SK-N-MC (cell line): ENCODE measurements around the gene GTF2IRD1.

ENCODE experiments used
- DNase-seq: peaks from one replicate; pipeline ENCODE4 v3.0.0-alpha.2; 2011; ENCODE audit warnings: low read depth, low spot score
- H3K27ac ChIP-seq: fragments of 200-600 bp; sonication (generic); 2 replicates; pipeline ENCODE4 v1.5.1; 2016; ENCODE audit warnings: mixed run types
- H3K36me3 ChIP-seq: fragments of 200-600 bp; sonication (generic); 2 replicates; pipeline ENCODE4 v1.6.1; 2017; ENCODE audit warnings: antibody characterized with exemption, low read length, mixed read lengths; ENCODE audit not compliant: insufficient read depth
- H3K4me3 ChIP-seq: fragments of 200-600 bp; sonication (generic); 2 replicates; pipeline ENCODE4 v1.5.1; 2016
- H3K9ac ChIP-seq: fragments of 200-600 bp; sonication (generic); 2 replicates; pipeline ENCODE4 v1.8.0; 2017; ENCODE audit warnings: mixed run types, mixed read lengths; ENCODE audit not compliant: insufficient read length
- H3K9me3 ChIP-seq: fragments of 200-600 bp; sonication (generic); 2 replicates; pipeline ENCODE4 v1.6.1; 2017; ENCODE audit warnings: low read depth, mild to moderate bottlenecking, antibody characterized with exemption, low read length, moderate library complexity, mixed read lengths
- EZH2 ChIP-seq: fragments of 200-600 bp; sonication (generic); IDR thresholded peaks from one replicate; pipeline ENCODE4 v1.6.1; 2017; ENCODE audit warnings: antibody characterized with exemption
- FOXP2 ChIP-seq: optimal IDR thresholded peaks from 2 replicates; pipeline ENCODE3; 2011; ENCODE audit warnings: mild to moderate bottlenecking, moderate library complexity; ENCODE audit not compliant: insufficient read depth; ENCODE audit errors: extremely low read length, control extremely low read depth
- POLR2AphosphoS5 ChIP-seq: IDR thresholded peaks from 2 replicates; pipeline ENCODE4 v1.6.1; 2012; ENCODE audit warnings: mild to moderate bottlenecking, low read depth, low read length, borderline replicate concordance

Gene GTF2IRD1

GRCh38 chr7:74585844-74586243 is 132.1 kb downstream of the GTF2IRD1 start:
- Histone ChIP-seq H3K9ac (no peak overlapping the region), H3K9me3 (no peaks in the 10 kb centered on the region), H3K27ac (no peak overlapping the region), H3K36me3 (peaks cover 10% of the 10 kb centered on the region), H3K4me3 (no peak overlapping the region)
- DNase-seq: no peak
- no peak for TF ChIP-seq POLR2AphosphoS5
- TF ChIP-seq EZH2: no peak
- TF ChIP-seq FOXP2: no peak

- Histone ChIP-seq H3K36me3 (peaks cover 14% of the 10 kb centered on the region), H3K4me3 (no peak overlapping the region), H3K9ac (no peak overlapping the region), H3K9me3 (no peaks in the 10 kb centered on the region), H3K27ac (no peak overlapping the region)
- TF ChIP-seq FOXP2 (no peak), POLR2AphosphoS5 (no peak), EZH2 (no peak)
- DNase-seq: no peak
Observed at GRCh38 chr7:74586258-74587175, 132.8 kb downstream of the GTF2IRD1 start.

GRCh38 chr7:74587435-74588126 is 133.9 kb downstream of the GTF2IRD1 start:
- no peak overlapping the region for H3K27ac ChIP-seq
- H3K9me3 ChIP-seq: no peaks in the 10 kb centered on the region
- no peak for DNase-seq
- TF ChIP-seq EZH2 (no peak), FOXP2 (no peak), POLR2AphosphoS5 (no peak)
- H3K9ac ChIP-seq: no peak overlapping the region
- no peak overlapping the region for H3K4me3 ChIP-seq
- H3K36me3 ChIP-seq: peaks cover 21% of the 10 kb centered on the region

GRCh38 chr7:74590813-74591212 is 137.1 kb downstream of the GTF2IRD1 start:
- TF ChIP-seq FOXP2: no peak
- no peak for TF ChIP-seq POLR2AphosphoS5
- Histone ChIP-seq H3K4me3 (no peak overlapping the region), H3K27ac (no peak overlapping the region), H3K9me3 (no peaks in the 10 kb centered on the region), H3K36me3 (peaks cover 40% of the 10 kb centered on the region), H3K9ac (no peak overlapping the region)
- no peak for DNase-seq

GRCh38 chr7:74598558-74598957 is 144.9 kb downstream of the GTF2IRD1 start:
- no peak for TF ChIP-seq FOXP2
- no peak for TF ChIP-seq EZH2
- peaks cover 55% of the 10 kb centered on the region for H3K36me3 ChIP-seq
- H3K4me3 ChIP-seq: no peak overlapping the region
- no peak overlapping the region for H3K9ac ChIP-seq
- no peaks in the 10 kb centered on the region for H3K9me3 ChIP-seq
- no peak overlapping the region for H3K27ac ChIP-seq
- DNase-seq: no peak

- TF ChIP-seq EZH2 (no peak), FOXP2 (no peak), POLR2AphosphoS5 (no peak)
- no peak for DNase-seq
- H3K36me3 ChIP-seq: peaks cover 54% of the 10 kb centered on the region
- H3K27ac ChIP-seq: no peak overlapping the region
- no peaks in the 10 kb centered on the region for H3K9me3 ChIP-seq
- H3K9ac ChIP-seq: no peak overlapping the region
- no peak overlapping the region for H3K4me3 ChIP-seq
Observed at GRCh38 chr7:74599244-74599643, 145.5 kb downstream of the GTF2IRD1 start.

GRCh38 chr7:74604326-74605020 is 150.8 kb downstream of the GTF2IRD1 start:
- H3K4me3 ChIP-seq: no peak overlapping the region
- TF ChIP-seq FOXP2 (no peak), POLR2AphosphoS5 (no peak), EZH2 (no peak)
- H3K9me3 ChIP-seq: no peaks in the 10 kb centered on the region
- peaks cover 13% of the 10 kb centered on the region; the same call in 1 of the 2 replicates for H3K36me3 ChIP-seq
- DNase-seq: no peak
- H3K27ac ChIP-seq: no peak overlapping the region
- H3K9ac ChIP-seq: no peak overlapping the region
